Common myeloid progenitor, CD34-positive (primary cell): Measurements from ENCODE around the gene GRM8.

ENCODE experiments used
- CTCF ChIA-PET: fragments of 350-600 bp; sonication (Branson Sonifier 250); formaldehyde crosslinking; loops from one replicate; lab custom pipeline; 2021; ENCODE audit warnings: antibody characterized with exemption; lab: Charles Lee
- POLR2A ChIA-PET: fragments of 350-600 bp; sonication (Branson Sonifier 250); formaldehyde crosslinking; loops from one replicate; lab custom pipeline; 2021; ENCODE audit warnings: antibody characterized with exemption; lab: Charles Lee
- DNase-seq, 3 donors: peaks; one replicate each; pipeline versions ENCODE4 v3.0.0 to v3.0.0-alpha.2; 2013
- H3K27ac ChIP-seq, 2 experiments: 1 replicate in 1 of 2; 2 replicates in 1 of 2; pipeline ENCODE4 v1.7.0; 2013; ENCODE audit warnings: inconsistent platforms in 2 of 2, low read length in 2 of 2, mild to moderate bottlenecking in 2 of 2, low read depth in 1 of 2, moderate library complexity in 1 of 2; ENCODE audit not compliant: severe bottlenecking in 2 of 2, insufficient read depth in 1 of 2, poor library complexity in 1 of 2
- H3K27me3 ChIP-seq, 5 experiments: replicated peaks in 2 of 5; 1 replicate in 3 of 5; 2 replicates in 2 of 5; pipeline versions ENCODE4 v1.6.1 to v1.7.0; 2013; ENCODE audit warnings: low read length in 4 of 5, mild to moderate bottlenecking in 2 of 5, moderate library complexity in 2 of 5, inconsistent platforms in 1 of 5; ENCODE audit not compliant: insufficient read depth in 5 of 5, control insufficient read depth in 4 of 5
- H3K36me3 ChIP-seq, 4 experiments: 1 replicate in 2 of 4; 2 replicates in 2 of 4; pipeline versions ENCODE4 v1.6.1 to v1.7.0; 2013; ENCODE audit warnings: low read length in 3 of 4, control low read depth in 1 of 4, mild to moderate bottlenecking in 1 of 4; ENCODE audit not compliant: control insufficient read depth in 4 of 4, insufficient read depth in 4 of 4
- H3K4me1 ChIP-seq, 4 experiments: 1 replicate in 3 of 4; 2 replicates in 1 of 4; pipeline versions ENCODE4 v1.6.1 to v1.7.1; 2013; ENCODE audit warnings: low read length in 3 of 4, mild to moderate bottlenecking in 3 of 4, control low read depth in 1 of 4, inconsistent platforms in 1 of 4, moderate library complexity in 1 of 4; ENCODE audit not compliant: control insufficient read depth in 4 of 4, insufficient read depth in 4 of 4; ENCODE audit errors: control extremely low read depth in 1 of 4
- H3K4me3 ChIP-seq, 7 experiments: 1 replicate in 4 of 7; 2 replicates in 3 of 7; pipeline versions ENCODE4 v1.5.1 to v1.7.0; 2013; ENCODE audit warnings: mild to moderate bottlenecking in 7 of 7, low read length in 6 of 7, moderate library complexity in 6 of 7, inconsistent platforms in 2 of 7, low read depth in 2 of 7, control low read depth in 1 of 7; ENCODE audit not compliant: insufficient read depth in 4 of 7, control insufficient read depth in 1 of 7; ENCODE audit errors: extremely low read depth in 1 of 7
- H3K9me3 ChIP-seq, 5 experiments: 1 replicate in 4 of 5; 2 replicates in 1 of 5; pipeline versions ENCODE4 v1.6.1 to v1.7.1; 2013; ENCODE audit warnings: low read length in 4 of 5, mild to moderate bottlenecking in 2 of 5, inconsistent platforms in 1 of 5, low read depth in 1 of 5, moderate library complexity in 1 of 5; ENCODE audit not compliant: control insufficient read depth in 4 of 5, insufficient read depth in 2 of 5; ENCODE audit errors: control extremely low read depth in 1 of 5
- WGBS: methylation state at CpG from one replicate; pipeline ENCODE4 v1.1.5; 2013; ENCODE audit not compliant: insufficient coverage; 5-methylcytosine and 5-hydroxymethylcytosine counted together

Gene GRM8

GRCh38 chr7:126569402-126569801 lies 683.3 kb downstream of the GRM8 start:
- ChIA-PET CTCF (no interaction called here), POLR2A (no interaction called here)
- peak in 2 of 3 donors; percentile 0 to 34 for DNase-seq
- H3K9me3 ChIP-seq, result no peaks in the 10 kb centered on the region
- no peak overlapping the region for H3K4me3 ChIP-seq
- peaks cover 0 to 4% (median 0%) of the 10 kb centered on the region in 5 experiments for H3K27me3 ChIP-seq
- peaks cover 0 to 6% (median 0%) of the 10 kb centered on the region in 4 experiments for H3K4me1 ChIP-seq
- no peaks in the 10 kb centered on the region for H3K36me3 ChIP-seq
- H3K27ac ChIP-seq, result no peak overlapping the region
- no CpG with 5 or more reads among the region's 3 CpGs for WGBS

DNA sequence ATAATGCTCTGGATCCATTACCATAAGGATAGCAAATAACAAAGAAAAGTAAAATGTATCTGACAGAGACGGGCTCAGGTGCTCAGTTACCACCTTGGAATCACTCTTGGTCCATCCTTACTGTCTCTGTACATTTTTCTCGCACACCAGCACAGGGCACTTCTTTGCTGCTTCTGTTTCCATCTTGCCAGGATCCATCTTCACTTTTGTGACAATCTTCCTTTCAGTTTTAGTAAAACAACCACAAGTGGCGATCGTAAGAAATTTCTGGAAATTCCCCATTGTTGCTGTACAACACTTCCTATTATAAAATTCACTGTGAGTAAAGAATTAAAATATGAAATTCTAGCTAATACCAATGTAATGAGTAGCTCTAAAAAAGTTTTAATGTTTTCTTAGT lies 695.5 kb downstream of the GRM8 start:
- H3K27ac ChIP-seq, result no peak overlapping the region
- CTCF ChIA-PET, result interaction anchor here (0.6 kb wide), 1 partner anchor 1232 kb away, joined by 3 read pairs; no protein-coding TSS in a partner anchor
- no peaks in the 10 kb centered on the region for H3K4me1 ChIP-seq
- no peaks in the 10 kb centered on the region for H3K27me3 ChIP-seq
- 95% methylated on average over 2 of the region's 4 CpGs for WGBS
- no peaks in the 10 kb centered on the region for H3K36me3 ChIP-seq
- no peak for DNase-seq
- no peaks in the 10 kb centered on the region for H3K9me3 ChIP-seq
- POLR2A ChIA-PET, result no interaction called here
- no peak overlapping the region for H3K4me3 ChIP-seq

DNA sequence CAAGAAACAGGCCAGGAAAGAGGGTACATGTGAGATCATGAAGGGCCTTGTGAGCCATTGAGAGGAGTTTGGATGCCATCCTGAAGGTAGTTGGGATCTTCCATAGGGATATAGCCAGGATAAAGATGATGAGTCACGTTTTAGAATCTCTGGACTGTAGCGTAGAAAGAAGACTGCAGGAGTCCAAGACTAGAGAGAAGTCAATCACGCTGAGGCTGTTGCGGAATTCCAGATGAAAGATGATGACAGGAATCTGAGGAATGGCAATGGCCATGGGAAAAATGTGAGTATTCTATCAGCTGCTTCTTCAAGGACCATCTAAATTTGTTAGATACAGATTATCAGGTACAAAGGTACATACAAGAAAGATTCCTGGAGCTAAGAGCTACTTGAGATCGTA lies 711.3 kb downstream of the GRM8 start:
- H3K4me3 ChIP-seq, result no peak overlapping the region
- ChIA-PET CTCF (no interaction called here), POLR2A (no interaction called here)
- H3K4me1 ChIP-seq, result no peaks in the 10 kb centered on the region
- H3K36me3 ChIP-seq, result no peaks in the 10 kb centered on the region
- H3K9me3 ChIP-seq, result no peaks in the 10 kb centered on the region
- DNase-seq, result no peak
- H3K27ac ChIP-seq, result no peak overlapping the region
- H3K27me3 ChIP-seq, result no peaks in the 10 kb centered on the region
- WGBS, result 95% methylated on average over 4 of the region's 5 CpGs

GRCh38 chr7:126535176-126535575 lies 717.6 kb downstream of the GRM8 start:
- CTCF ChIA-PET, result no interaction called here
- no peak overlapping the region for H3K4me3 ChIP-seq
- no peak overlapping the region for H3K27ac ChIP-seq

DNA sequence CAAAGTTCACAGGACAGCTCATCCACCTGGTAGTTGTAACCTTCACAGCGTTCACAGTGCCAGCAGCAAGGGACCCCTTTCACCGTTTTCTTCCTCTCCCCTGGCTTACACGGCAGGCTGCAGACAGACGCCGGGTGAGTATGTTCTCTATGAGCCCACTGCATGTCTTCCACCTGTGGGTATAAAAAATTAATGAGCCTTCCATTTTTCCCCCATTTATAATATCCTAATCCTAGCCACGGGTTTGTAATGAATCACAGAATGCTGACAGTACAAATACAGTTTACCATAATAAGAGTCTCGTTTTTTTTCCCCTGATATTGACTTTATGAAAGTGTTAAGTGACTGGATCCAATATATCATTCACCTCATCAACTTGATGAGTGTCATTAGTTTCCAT lies 719.0 kb downstream of the GRM8 start:
- H3K27ac ChIP-seq, result no peak overlapping the region
- no peaks in the 10 kb centered on the region for H3K4me1 ChIP-seq
- POLR2A ChIA-PET, result no interaction called here
- no peaks in the 10 kb centered on the region for H3K36me3 ChIP-seq
- no peak overlapping the region for H3K4me3 ChIP-seq
- WGBS, result 96% methylated on average over 5 of the region's 7 CpGs
- H3K9me3 ChIP-seq, result no peaks in the 10 kb centered on the region
- no peaks in the 10 kb centered on the region for H3K27me3 ChIP-seq
- CTCF ChIA-PET, result no interaction called here
- DNase-seq, result no peak

More at GRCh38 chr7:126535176-126535575, 717.6 kb downstream of the GRM8 start:
- DNase-seq, result no peak
- no peaks in the 10 kb centered on the region for H3K9me3 ChIP-seq
- H3K4me1 ChIP-seq, result no peaks in the 10 kb centered on the region
- no peaks in the 10 kb centered on the region for H3K36me3 ChIP-seq
- POLR2A ChIA-PET, result no interaction called here
- no peaks in the 10 kb centered on the region for H3K27me3 ChIP-seq
- WGBS, result 94% methylated on average over 4 of the region's 5 CpGs

DNA sequence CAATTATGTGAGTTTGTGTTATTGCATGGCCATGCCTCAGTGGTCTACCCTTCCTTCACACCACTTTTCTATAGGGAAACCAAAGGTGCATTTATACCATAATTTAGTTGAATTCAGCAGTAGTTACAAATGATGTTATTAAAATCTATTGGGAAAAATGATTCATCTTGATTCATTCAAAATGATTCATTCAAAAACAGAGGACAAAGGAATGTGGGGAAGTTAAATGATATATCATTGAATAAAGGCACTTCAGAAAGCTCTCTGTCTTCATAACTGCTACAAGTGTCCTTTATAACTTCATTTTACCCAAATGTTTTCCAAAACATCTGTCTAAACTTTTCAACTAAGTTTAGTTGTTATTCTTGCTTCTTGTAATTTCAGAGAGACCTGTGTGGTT lies 722.9 kb downstream of the GRM8 start:
- POLR2A ChIA-PET, result no interaction called here
- Histone ChIP-seq H3K27ac (no peak overlapping the region), H3K27me3 (no peaks in the 10 kb centered on the region), H3K4me1 (no peaks in the 10 kb centered on the region), H3K4me3 (no peak overlapping the region), H3K36me3 (no peaks in the 10 kb centered on the region), H3K9me3 (no peaks in the 10 kb centered on the region)
- CTCF ChIA-PET, result no interaction called here
- DNase-seq, result no peak

- CTCF ChIA-PET, result no interaction called here
- Histone ChIP-seq H3K9me3 (no peaks in the 10 kb centered on the region), H3K27ac (no peak overlapping the region), H3K27me3 (no peaks in the 10 kb centered on the region), H3K36me3 (no peaks in the 10 kb centered on the region), H3K4me3 (no peak overlapping the region), H3K4me1 (no peaks in the 10 kb centered on the region)
- POLR2A ChIA-PET, result no interaction called here
- WGBS, result no CpG with 5 or more reads among the region's 3 CpGs
- DNase-seq, result peak in 2 of 3 donors; percentile 17 to 20
Measured at GRCh38 chr7:126529254-126529653, 723.5 kb downstream of the GRM8 start.
